Activated naive CD4-positive, alpha-beta T cell treated with anti-CD3 and anti-CD28 coated beads, Interleukin-2, amount 10 ng/mL, durations not matched to agents 7 days and 5 days (primary cell): ENCODE measurements around the gene TRIB2.

Experiments used
- CTCF ChIA-PET: fragments of 350-600 bp; sonication (Branson Sonifier 250); formaldehyde crosslinking; loops from one replicate; lab custom pipeline; 2021; ENCODE audit warnings: antibody characterized with exemption; lab: Charles Lee
- DNase-seq: peaks from one replicate; pipeline ENCODE4 v3.0.0-alpha.2; 2020
- H3K27ac Mint-ChIP-seq: one replicate; pipeline ENCODE4 v1.8.0; 2021; ENCODE audit warnings: mild to moderate bottlenecking, moderate library complexity, mixed read lengths
- H3K27me3 Mint-ChIP-seq: one replicate; pipeline ENCODE4 v1.8.0; 2021; ENCODE audit warnings: mild to moderate bottlenecking, mixed read lengths
- H3K36me3 Mint-ChIP-seq: one replicate; pipeline ENCODE4 v1.8.0; 2021; ENCODE audit warnings: mixed read lengths
- H3K4me1 Mint-ChIP-seq: one replicate; pipeline ENCODE4 v1.8.0; 2021; ENCODE audit warnings: mixed read lengths
- H3K4me3 Mint-ChIP-seq: one replicate; pipeline ENCODE4 v1.8.0; 2021; ENCODE audit warnings: mild to moderate bottlenecking, moderate library complexity, mixed read lengths
- H3K9me3 Mint-ChIP-seq: one replicate; pipeline ENCODE4 v1.8.0; 2021; ENCODE audit warnings: mixed read lengths

Gene TRIB2

DNA sequence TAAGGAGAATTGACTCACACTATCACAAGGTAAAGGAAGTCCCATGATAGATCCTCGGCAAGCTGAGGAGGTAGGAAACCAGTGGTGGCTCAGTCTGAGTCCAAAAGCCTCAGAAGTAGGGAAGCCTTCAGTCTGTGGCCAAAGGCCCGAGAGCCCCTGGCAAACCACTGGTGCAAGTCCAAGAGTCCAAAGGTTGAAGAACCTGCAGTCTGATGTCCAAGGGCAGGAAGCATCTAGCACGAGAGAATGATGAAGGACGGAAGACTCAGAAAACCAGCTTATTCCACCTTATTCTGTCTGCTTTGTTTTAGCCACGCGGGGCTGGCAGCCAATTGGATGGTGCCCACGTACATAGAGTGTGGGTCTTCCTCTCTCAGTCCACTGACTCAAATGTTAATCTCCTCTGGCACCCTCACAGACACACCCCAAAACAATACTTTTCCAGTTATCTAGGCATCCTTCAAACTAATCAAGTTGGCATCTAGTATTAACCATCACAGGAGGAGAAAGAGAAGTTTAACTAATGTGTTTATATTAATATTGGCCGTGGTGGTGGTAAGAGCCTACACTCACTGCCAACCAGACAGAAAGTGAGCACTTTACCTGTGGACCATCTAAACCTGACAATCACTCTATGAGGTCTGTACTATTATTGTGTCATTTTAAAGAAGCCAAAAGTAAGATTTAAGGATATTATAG, 8.1 kb upstream of the TRIB2 start:
- CTCF ChIA-PET, result interaction anchor here (0.7 to 1.5 kb wide), 6 partner anchors 9 to 880 kb away, joined by 3 to 4 read pairs (median 4); partner anchors contain the start of gene TRIB2
- Mint-ChIP-seq H3K4me1 (peaks cover 58% of the 10 kb centered on the region), H3K27me3 (no peaks in the 10 kb centered on the region), H3K27ac (peak overlapping the region; percentile 85), H3K9me3 (peaks cover 19% of the 10 kb centered on the region), H3K36me3 (peaks cover 28% of the 10 kb centered on the region), H3K4me3 (no peak overlapping the region)
- DNase-seq, result no peak

DNA sequence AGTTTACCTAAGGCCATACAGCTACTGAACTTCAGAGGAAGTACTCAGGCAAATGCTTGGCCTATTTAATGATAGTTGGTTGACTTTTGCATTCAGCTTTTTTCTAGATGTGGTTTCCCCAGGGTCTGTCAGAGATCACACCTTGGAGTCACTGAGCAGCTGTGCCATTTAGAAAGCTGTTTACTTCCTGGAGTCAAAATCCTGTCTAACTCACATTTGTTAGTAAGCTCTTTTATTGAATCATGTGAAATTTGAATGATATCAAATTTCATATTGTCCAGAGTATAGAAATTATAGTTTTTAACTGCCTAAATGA, 7.6 kb upstream of the TRIB2 start:
- Mint-ChIP-seq H3K36me3 (peaks cover 28% of the 10 kb centered on the region), H3K27ac (peak overlapping the region; percentile 85), H3K27me3 (no peaks in the 10 kb centered on the region), H3K4me1 (peaks cover 60% of the 10 kb centered on the region), H3K9me3 (peaks cover 19% of the 10 kb centered on the region), H3K4me3 (no peak overlapping the region)
- CTCF ChIA-PET, result interaction anchor here (0.7 to 1.9 kb wide), 7 partner anchors 8 to 880 kb away, joined by 3 to 4 read pairs (median 4); partner anchors contain the start of gene TRIB2
- peak; percentile 47 for DNase-seq

DNA sequence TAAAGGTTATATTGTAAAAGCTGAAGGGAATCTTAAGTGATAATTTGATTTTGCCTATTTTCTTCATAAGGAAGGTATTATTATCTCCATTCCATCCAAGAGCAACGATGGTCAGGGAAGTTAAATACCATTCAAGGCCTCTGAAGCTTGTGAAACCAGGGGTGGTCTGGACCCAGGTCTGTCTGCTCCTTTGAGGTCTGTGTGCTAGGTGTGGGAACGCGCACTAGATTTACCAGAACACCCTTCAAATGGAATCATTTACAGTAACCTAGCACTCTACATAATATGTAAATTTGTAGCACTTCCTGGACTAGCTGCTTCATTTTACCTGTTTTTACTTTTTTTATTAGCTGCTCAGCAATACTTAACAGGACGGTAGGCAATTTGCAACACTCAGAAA, 6.4 kb upstream of the TRIB2 start:
- peaks cover 12% of the 10 kb centered on the region for H3K9me3 Mint-ChIP-seq
- H3K4me1 Mint-ChIP-seq, result peaks cover 64% of the 10 kb centered on the region
- H3K27ac Mint-ChIP-seq, result peak overlapping the region; percentile 85
- no peaks in the 10 kb centered on the region for H3K27me3 Mint-ChIP-seq
- peaks cover 30% of the 10 kb centered on the region for H3K36me3 Mint-ChIP-seq
- no peak overlapping the region for H3K4me3 Mint-ChIP-seq
- CTCF ChIA-PET, result interaction anchor here (0.7 to 1.9 kb wide), 2 partner anchors 295 to 1504 kb away, joined by 3 to 4 read pairs; no protein-coding TSS in a partner anchor
- DNase-seq, result no peak

DNA sequence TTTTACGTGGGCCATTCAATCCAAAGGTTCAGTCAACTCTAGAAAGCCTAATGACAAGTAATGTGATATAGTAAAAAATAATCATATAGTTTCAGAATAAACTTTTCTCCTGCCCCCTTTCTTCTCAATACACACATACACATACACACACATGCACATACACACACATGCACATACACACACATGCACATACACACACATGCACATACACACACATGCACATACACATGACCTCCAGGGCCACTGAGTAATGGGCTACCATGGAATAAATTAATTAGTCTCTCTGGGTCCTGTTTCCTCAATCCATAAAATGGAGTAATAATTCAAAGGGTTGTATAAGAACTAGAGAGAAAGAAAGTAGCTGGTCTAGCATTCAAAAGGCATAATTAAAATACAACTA, 5.4 kb upstream of the TRIB2 start:
- Mint-ChIP-seq H3K4me1 (peaks cover 67% of the 10 kb centered on the region), H3K4me3 (no peak overlapping the region)

DNA sequence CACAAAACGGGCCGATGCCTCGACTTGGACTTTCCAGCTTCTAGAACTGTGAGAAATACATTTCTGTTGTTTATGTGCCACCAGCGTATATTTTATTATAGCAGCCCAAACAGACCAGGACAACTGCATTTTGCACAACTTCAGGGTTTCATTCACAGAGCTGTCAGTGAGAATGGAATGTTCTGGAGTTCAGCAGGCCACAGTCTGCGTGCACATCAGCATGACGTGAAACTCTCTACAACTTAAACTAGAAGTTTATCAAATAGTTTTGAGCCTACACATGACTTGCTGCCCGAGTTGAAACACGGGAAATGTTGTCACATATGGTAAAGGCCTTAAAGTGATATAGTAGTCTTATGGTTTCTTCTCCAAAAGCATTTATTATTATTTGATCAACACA, 3.9 kb upstream of the TRIB2 start:
- no peaks in the 10 kb centered on the region for H3K27me3 Mint-ChIP-seq
- H3K27ac Mint-ChIP-seq, result no peak overlapping the region
- H3K4me1 Mint-ChIP-seq, result peaks cover 64% of the 10 kb centered on the region
- peaks cover 27% of the 10 kb centered on the region for H3K36me3 Mint-ChIP-seq
- DNase-seq, result no peak
- H3K9me3 Mint-ChIP-seq, result peaks cover 6% of the 10 kb centered on the region
- no peak overlapping the region for H3K4me3 Mint-ChIP-seq
- CTCF ChIA-PET, result interaction anchor here (1.9 kb wide), 1 partner anchor 294 kb away, joined by 4 read pairs; no protein-coding TSS in a partner anchor

More for the DNA sequence above, 5.4 kb upstream of the TRIB2 start:
- H3K27me3 Mint-ChIP-seq, result no peaks in the 10 kb centered on the region
- DNase-seq, result no peak
- CTCF ChIA-PET, result no interaction called here
- peaks cover 6% of the 10 kb centered on the region for H3K9me3 Mint-ChIP-seq
- no peak overlapping the region for H3K27ac Mint-ChIP-seq
- H3K36me3 Mint-ChIP-seq, result peaks cover 26% of the 10 kb centered on the region

DNA sequence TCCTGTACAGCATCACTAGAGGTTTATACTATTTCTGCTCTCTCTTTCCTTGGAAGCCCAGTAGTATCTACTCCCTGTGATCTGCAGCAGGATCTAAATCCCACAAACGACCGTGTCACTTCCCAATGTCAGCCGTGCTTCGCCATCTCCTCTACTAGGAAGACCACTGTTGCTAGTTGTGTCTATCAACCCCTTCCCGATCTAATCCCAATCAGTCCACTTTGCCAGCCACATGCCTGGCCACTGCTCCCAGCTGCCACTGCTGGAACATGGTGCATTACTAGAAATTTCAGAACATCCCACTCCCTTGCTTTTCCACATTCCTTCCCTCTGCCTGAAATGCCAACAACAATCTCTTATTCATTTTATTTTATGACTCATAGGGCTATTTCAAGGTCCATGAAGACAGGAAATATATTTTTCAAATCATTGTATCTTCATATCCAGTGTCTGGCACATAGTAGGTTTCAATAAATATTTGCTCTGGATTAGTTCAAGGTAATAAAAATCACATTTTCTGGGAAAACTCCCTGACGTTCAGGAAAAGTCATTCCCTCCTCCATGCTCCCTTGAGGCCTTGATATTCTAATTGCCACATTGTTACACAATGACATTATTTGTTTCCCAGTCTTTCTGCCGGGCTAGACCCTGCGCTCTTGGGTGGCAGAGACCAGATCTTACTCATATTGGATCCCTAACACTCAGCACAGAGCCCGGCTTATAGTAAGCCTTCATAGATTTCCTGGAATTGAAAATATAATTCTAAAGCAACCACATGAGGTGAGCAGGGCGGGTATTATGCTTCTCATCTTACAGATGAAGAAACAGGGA, 2.1 kb upstream of the TRIB2 start:
- Mint-ChIP-seq H3K27ac (peak overlapping the region; percentile 97), H3K27me3 (peaks cover 10% of the 10 kb centered on the region), H3K4me1 (peaks cover 46% of the 10 kb centered on the region), H3K36me3 (peaks cover 40% of the 10 kb centered on the region), H3K4me3 (peak overlapping the region; percentile 98), H3K9me3 (peaks cover 2% of the 10 kb centered on the region)
- CTCF ChIA-PET, result interaction anchor here (1.0 to 4.4 kb wide), 13 partner anchors 13 to 886 kb away, joined by 3 to 33 read pairs (median 10); no protein-coding TSS in a partner anchor
- no peak for DNase-seq

DNA sequence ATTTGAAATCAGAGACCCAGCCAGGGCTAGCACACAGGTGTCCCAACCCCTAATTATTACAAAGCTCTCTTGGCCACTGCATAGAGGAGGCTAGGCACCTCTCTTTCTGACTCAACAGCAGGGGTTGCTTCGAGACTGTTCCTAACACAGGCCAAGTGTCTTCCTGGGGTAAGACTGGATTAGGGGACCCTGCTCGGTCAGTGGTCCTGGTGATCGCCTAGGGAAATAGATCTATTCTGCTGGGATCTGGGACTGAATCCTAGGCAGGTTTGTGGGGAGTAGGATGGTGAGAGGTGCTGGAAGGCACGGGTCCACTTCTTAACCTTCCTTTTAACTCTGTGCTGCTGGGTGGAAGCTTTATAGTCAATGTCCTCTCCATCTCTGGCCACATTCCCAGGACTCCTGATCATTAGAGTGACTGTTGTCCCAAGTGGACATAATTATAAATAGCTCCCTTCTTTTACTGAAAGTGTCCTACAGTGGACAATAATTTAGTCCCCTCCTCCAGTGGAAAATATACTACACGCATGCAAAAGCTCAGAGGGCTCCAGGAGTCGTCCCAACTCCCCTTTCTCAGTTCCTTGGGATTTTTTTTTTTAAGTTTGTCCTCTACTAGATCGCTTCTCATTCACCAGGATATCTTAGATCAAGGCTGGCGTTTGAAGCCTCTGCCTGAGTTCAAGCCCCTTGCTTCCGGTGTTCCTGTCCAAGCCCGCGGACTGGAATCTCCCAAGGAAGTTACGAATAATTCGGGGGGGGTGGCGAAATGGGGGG, 1.3 kb upstream of the TRIB2 start:
- no peak for DNase-seq
- peaks cover 43% of the 10 kb centered on the region for H3K36me3 Mint-ChIP-seq
- CTCF ChIA-PET, result interaction anchor here (0.7 to 4.4 kb wide), 27 partner anchors 8 to 886 kb away, joined by 3 to 33 read pairs (median 5); no protein-coding TSS in a partner anchor
- no peaks in the 10 kb centered on the region for H3K9me3 Mint-ChIP-seq
- peaks cover 10% of the 10 kb centered on the region for H3K27me3 Mint-ChIP-seq
- H3K4me3 Mint-ChIP-seq, result peak overlapping the region; percentile 98
- H3K4me1 Mint-ChIP-seq, result peaks cover 41% of the 10 kb centered on the region
- H3K27ac Mint-ChIP-seq, result peak overlapping the region; percentile 97

DNA sequence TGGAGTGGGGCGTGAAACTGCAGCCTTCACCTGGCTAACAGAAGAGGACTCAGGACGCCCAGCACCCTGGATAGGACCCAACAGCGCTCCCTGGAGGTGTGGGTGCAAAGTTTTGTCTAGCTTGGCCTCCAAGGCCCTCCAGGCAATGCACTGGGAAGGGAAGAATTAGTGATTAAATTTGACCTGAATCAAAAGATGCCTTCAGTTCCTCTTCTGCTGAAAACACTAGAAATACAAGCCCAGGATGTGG, 779 bp upstream of the TRIB2 start:
- peak overlapping the region; percentile 97 for H3K27ac Mint-ChIP-seq
- CTCF ChIA-PET, result interaction anchor here (0.7 to 4.4 kb wide), 36 partner anchors 9 to 887 kb away, joined by 3 to 33 read pairs (median 4); no protein-coding TSS in a partner anchor
- DNase-seq, result peak; percentile 90
- peaks cover 44% of the 10 kb centered on the region for H3K36me3 Mint-ChIP-seq
- H3K9me3 Mint-ChIP-seq, result no peaks in the 10 kb centered on the region
- H3K4me1 Mint-ChIP-seq, result peaks cover 41% of the 10 kb centered on the region
- peaks cover 10% of the 10 kb centered on the region for H3K27me3 Mint-ChIP-seq
- H3K4me3 Mint-ChIP-seq, result peak overlapping the region; percentile 98

DNA sequence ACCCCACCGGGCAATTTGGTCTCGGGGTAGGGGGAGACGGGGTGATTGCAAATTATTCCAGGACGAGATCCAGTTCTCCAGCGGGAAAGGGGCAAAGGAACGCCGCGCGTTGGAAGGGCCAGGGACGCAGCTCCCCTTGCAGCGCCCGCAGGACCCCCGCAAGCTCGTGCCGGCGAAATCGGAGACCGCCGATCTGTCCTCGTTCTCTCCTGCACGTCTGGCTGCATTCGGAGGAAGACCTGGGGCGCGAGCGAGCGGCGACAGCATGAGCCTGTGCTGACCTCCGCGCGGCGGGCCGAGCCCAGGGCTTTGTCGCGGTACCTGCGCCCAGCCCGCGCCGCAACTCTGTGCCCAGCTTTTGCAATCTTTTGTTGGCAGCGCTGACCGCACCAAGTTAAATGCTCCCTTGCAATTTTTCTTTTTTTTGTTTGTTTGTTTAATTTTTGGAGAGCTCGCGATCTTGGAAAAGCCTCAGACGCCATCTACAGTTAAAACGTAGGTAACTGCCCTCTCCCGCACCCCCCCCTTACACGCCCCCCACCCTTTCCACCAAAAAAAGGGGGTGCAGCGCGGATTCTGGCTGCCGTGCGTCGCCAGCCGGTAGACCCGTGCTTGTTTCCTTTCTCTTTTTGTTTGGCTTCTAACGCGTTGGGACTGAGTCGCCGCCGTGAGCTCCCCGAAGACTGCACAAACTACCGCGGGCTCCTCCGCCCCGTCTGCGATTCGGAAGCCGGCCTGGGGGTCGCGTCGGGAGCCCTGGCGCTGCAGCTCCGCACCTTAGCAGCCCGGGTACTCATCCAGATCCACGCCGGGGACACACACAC, 667 bp downstream of the TRIB2 start:
- peak overlapping the region; percentile 94 for H3K27ac Mint-ChIP-seq
- peak; percentile 74 for DNase-seq
- no peaks in the 10 kb centered on the region for H3K9me3 Mint-ChIP-seq
- CTCF ChIA-PET, result interaction anchor here (0.6 to 4.4 kb wide), 25 partner anchors 9 to 888 kb away, joined by 3 to 33 read pairs (median 5); no protein-coding TSS in a partner anchor
- peaks cover 55% of the 10 kb centered on the region for H3K36me3 Mint-ChIP-seq
- H3K27me3 Mint-ChIP-seq, result peaks cover 10% of the 10 kb centered on the region
- H3K4me1 Mint-ChIP-seq, result peaks cover 47% of the 10 kb centered on the region
- peak overlapping the region; percentile 98 for H3K4me3 Mint-ChIP-seq

DNA sequence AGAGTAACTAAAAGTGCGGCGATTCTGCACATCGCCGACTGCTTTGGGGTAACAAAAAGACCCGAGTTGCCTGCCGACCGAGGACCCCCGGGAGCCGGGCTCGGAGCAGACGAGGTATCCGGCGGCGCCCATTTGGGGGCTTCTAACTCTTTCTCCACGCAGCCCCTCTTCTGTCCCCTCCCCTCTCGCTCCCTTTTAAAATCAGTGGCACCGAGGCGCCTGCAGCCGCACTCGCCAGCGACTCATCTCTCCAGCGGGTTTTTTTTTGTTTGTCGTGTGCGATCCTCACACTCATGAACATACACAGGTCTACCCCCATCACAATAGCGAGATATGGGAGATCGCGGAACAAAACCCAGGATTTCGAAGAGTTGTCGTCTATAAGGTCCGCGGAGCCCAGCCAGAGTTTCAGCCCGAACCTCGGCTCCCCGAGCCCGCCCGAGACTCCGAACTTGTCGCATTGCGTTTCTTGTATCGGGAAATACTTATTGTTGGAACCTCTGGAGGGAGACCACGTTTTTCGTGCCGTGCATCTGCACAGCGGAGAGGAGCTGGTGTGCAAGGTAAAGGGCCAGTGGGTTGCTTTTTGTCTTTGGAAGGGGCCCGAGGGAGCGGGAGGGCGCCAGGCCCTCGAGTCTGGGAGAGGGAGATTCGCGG, 1.4 kb downstream of the TRIB2 start:
- Mint-ChIP-seq H3K36me3 (peaks cover 62% of the 10 kb centered on the region), H3K27me3 (peaks cover 10% of the 10 kb centered on the region), H3K4me1 (peaks cover 53% of the 10 kb centered on the region), H3K9me3 (no peaks in the 10 kb centered on the region), H3K4me3 (peak overlapping the region; percentile 98), H3K27ac (peak overlapping the region; percentile 94)
- CTCF ChIA-PET, result interaction anchor here (1.0 to 4.4 kb wide), 12 partner anchors 8 to 889 kb away, joined by 3 to 33 read pairs (median 5); no protein-coding TSS in a partner anchor
- DNase-seq, result peak; percentile 56

DNA sequence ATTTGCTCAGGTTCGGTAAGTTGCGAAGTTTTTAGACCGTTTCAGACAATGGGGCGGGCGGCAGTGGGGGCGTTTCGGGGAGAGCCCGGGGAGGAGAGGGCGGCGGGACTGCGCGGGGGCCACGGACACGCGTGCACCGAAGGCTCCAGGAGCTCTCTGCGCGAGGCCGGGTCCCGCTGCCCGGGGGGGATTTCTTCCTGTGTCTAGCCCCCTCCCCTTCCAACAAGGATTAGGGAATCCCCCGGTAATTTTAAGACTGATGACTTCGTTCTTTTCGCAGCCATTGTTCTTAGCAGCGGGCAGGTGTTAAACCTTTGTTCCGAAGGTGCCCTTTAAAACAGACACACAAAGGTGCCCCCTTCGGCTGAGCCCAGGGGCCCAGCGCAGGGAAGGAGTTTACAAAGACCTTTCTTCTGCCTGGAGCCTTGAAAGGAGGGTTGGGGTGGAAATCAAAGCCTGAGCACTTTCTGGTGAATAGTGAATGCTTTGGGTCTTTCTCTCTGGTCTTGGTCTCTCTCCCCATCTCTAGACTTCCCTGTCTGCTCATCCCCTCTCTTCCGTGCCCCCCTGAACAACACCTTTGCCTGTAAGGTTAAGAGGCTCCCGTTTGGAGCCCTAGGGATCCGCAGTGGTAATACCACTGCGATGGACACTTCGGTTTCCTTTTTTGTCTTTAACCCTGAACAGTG, 2.1 kb downstream of the TRIB2 start:
- CTCF ChIA-PET, result interaction anchor here (1.0 to 4.4 kb wide), 4 partner anchors 8 to 890 kb away, joined by 3 to 33 read pairs (median 17); no protein-coding TSS in a partner anchor
- peak overlapping the region; percentile 94 for H3K27ac Mint-ChIP-seq
- peaks cover 10% of the 10 kb centered on the region for H3K27me3 Mint-ChIP-seq
- H3K36me3 Mint-ChIP-seq, result peaks cover 69% of the 10 kb centered on the region
- peak; percentile 50 for DNase-seq
- no peaks in the 10 kb centered on the region for H3K9me3 Mint-ChIP-seq
- H3K4me1 Mint-ChIP-seq, result peaks cover 57% of the 10 kb centered on the region
- H3K4me3 Mint-ChIP-seq, result peak overlapping the region; percentile 98
